Muscle of leg (tissue), 9 donors: ENCODE data around the gene NXPE4. TPM values are rescaled to one million over a fixed set of nuclear protein-coding genes. Genes with fewer than 3 reads are reported as not detected.

ENCODE experiments used
- polyA plus RNA-seq, 8 donors: library from polyadenylated mRNA; unstranded; fragments of 120-200 nt; gene quantifications; one replicate each; pipeline versions ENCODE4 v1.2.1 to v1.2.3, GENCODE V29; 2013; ENCODE audit warnings: inconsistent platforms in 1 of 8, low replicate concordance in 1 of 8; ENCODE audit not compliant: insufficient read length in 8 of 8, insufficient read depth in 1 of 8
- total RNA-seq: library from RNA; stranded (reverse); fragments of 120-200 nt; gene quantifications from one replicate; pipeline ENCODE4 v1.2.4, GENCODE V29; 2013

The NXPE4 gene
- total and polyA plus RNA-seq, 9 donors: 0.13 TPM; not detected in 8

Other genes with a start within 250 kb of the NXPE4 start
- gene C11orf71, start 195.3 kb downstream of the NXPE4 start, total RNA-seq: 6.1 TPM
- gene C11orf71, start 195.3 kb downstream of the NXPE4 start, polyA plus RNA-seq: 1 to 10 TPM; 6.1 to 8.9 (median 8.0) TPM
- gene RBM7, start 195.1 kb downstream of the NXPE4 start, total RNA-seq: 19.8 TPM
- gene RBM7, start 195.1 kb downstream of the NXPE4 start, polyA plus RNA-seq: 10 to 100 TPM; 21.6 to 31.5 (median 27.0) TPM
- 52.4 TPM for gene REXO2, start 156.3 kb downstream of the NXPE4 start, total RNA-seq
- 10 to 100 TPM; 48.2 to 68.8 (median 53.9) TPM for gene REXO2, start 156.3 kb downstream of the NXPE4 start, polyA plus RNA-seq
- gene NXPE1, start 35.9 kb downstream of the NXPE4 start, total RNA-seq: not detected
- under 1 TPM in 1 of 8 donors, not detected in 7; 0.06 TPM for gene NXPE1, start 35.9 kb downstream of the NXPE4 start, polyA plus RNA-seq
- 0.18 TPM for gene NXPE2, start 82.7 kb upstream of the NXPE4 start, total RNA-seq
- under 1 TPM in 6 of 8 donors, not detected in 2; 0.11 to 0.16 (median 0.13) TPM for gene NXPE2, start 82.7 kb upstream of the NXPE4 start, polyA plus RNA-seq